WERI-Rb-1 (cell line): ENCODE measurements around the gene OR6K6.

Experiments
- DNase-seq: peaks from one replicate; pipeline ENCODE4 v3.0.0-alpha.2; 2020
- H3K27ac ChIP-seq: fragments of 250-450 bp; sonication (Bioruptor Pico); 2 replicates; pipeline ENCODE4 v1.5.1; 2020; ENCODE audit warnings: mild to moderate bottlenecking, moderate library complexity
- H3K27me3 ChIP-seq: fragments of 250-450 bp; sonication (Bioruptor Pico); 2 replicates; pipeline ENCODE4 v1.5.1; 2021; ENCODE audit warnings: mild to moderate bottlenecking, low read depth, moderate library complexity; ENCODE audit not compliant: insufficient read depth, severe bottlenecking
- H3K36me3 ChIP-seq: fragments of 250-450 bp; sonication (Bioruptor Pico); 2 replicates; pipeline ENCODE4 v1.5.1; 2020; ENCODE audit warnings: mild to moderate bottlenecking, moderate library complexity
- H3K4me3 ChIP-seq: 2 replicates; pipeline ENCODE4 v1.5.1; 2011; ENCODE audit warnings: low read depth, mild to moderate bottlenecking, control low read depth, low read length
- H3K9me3 ChIP-seq: fragments of 250-450 bp; sonication (Bioruptor Pico); 2 replicates; pipeline ENCODE4 v1.5.1; 2021; ENCODE audit warnings: mild to moderate bottlenecking, moderate library complexity; ENCODE audit not compliant: severe bottlenecking
- CTCF ChIP-seq: IDR thresholded peaks from 2 replicates; pipeline ENCODE4 v1.5.1; 2011; ENCODE audit warnings: low read depth, mild to moderate bottlenecking, control low read depth, inconsistent platforms, low read length

OR6K6 gene

GRCh38 chr1:158732524-158732923, 22.0 kb upstream of the OR6K6 start:
- TF ChIP-seq CTCF = no peak
- no peaks in the 10 kb centered on the region for H3K9me3 ChIP-seq
- H3K27me3 ChIP-seq = peaks cover 59% of the 10 kb centered on the region
- DNase-seq = no peak
- H3K27ac ChIP-seq = no peak overlapping the region
- H3K4me3 ChIP-seq = no peak overlapping the region
- H3K36me3 ChIP-seq = no peaks in the 10 kb centered on the region

GRCh38 chr1:158735848-158736247, 18.7 kb upstream of the OR6K6 start:
- H3K4me3 ChIP-seq = no peak overlapping the region
- no peak for TF ChIP-seq CTCF

GRCh38 chr1:158752155-158752712, 2.3 kb upstream of the OR6K6 start:
- TF ChIP-seq CTCF = no peak
- Histone ChIP-seq H3K27me3 (peaks cover 79% of the 10 kb centered on the region), H3K4me3 (no peak overlapping the region), H3K9me3 (no peaks in the 10 kb centered on the region), H3K27ac (no peak overlapping the region), H3K36me3 (no peaks in the 10 kb centered on the region)
- no peak for DNase-seq

More at GRCh38 chr1:158735848-158736247, 18.7 kb upstream of the OR6K6 start:
- no peak overlapping the region for H3K27ac ChIP-seq
- peaks cover 81% of the 10 kb centered on the region for H3K27me3 ChIP-seq
- no peak for DNase-seq
- H3K36me3 ChIP-seq = no peaks in the 10 kb centered on the region
- H3K9me3 ChIP-seq = no peaks in the 10 kb centered on the region

GRCh38 chr1:158771950-158772866, 17.7 kb downstream of the OR6K6 start, which contains the start of gene OR6N1:
TSS of gene OR6N1 (minus strand) at chr1:158772195. CDS start at chr1:158766682, 5,513 bp downstream.
- no peaks in the 10 kb centered on the region for H3K9me3 ChIP-seq
- H3K4me3 ChIP-seq = no peak within 1 kb of the TSS
- no peak within 1 kb of the TSS for H3K27ac ChIP-seq
- H3K27me3 ChIP-seq = peaks cover 85% of the 10 kb centered on the region
- no peaks in the 10 kb centered on the region for H3K36me3 ChIP-seq
- no peak for DNase-seq
- TF ChIP-seq CTCF = no peak

GRCh38 chr1:158781104-158781503, 26.6 kb downstream of the OR6K6 start, which contains the start of gene OR6N2:
TSS of gene OR6N2 (minus strand) at chr1:158781204. CDS start at chr1:158777635, 3,569 bp downstream.
- Histone ChIP-seq H3K36me3 (no peaks in the 10 kb centered on the region), H3K9me3 (no peaks in the 10 kb centered on the region), H3K4me3 (no peak within 1 kb of the TSS), H3K27ac (no peak within 1 kb of the TSS), H3K27me3 (peaks cover 92% of the 10 kb centered on the region)
- DNase-seq = no peak
- TF ChIP-seq CTCF = no peak
